ENCODE data around the gene GALNT3. TPM values are rescaled to one million over a fixed set of nuclear protein-coding genes. Genes with fewer than 3 reads are reported as not detected.

GALNT3 gene
- total and polyA plus RNA-seq, 2 of the 13 experiments (the other 11 are each of a cell fraction or from before 2014, with no cell fraction given), result 0.29 to 0.30 TPM

GRCh38 chr2:165725421-165725820 is 68.6 kb downstream of the GALNT3 start (continued):
- TF ChIP-seq ZNF775 (CRISPR knock-in tag; IDR thresholded peaks at IDR 0.05; ENCODE audit: borderline replicate concordance) (no peak), ZNF850 (CRISPR knock-in tag; conservative IDR thresholded peaks at IDR 0.05) (no peak)

DNA sequence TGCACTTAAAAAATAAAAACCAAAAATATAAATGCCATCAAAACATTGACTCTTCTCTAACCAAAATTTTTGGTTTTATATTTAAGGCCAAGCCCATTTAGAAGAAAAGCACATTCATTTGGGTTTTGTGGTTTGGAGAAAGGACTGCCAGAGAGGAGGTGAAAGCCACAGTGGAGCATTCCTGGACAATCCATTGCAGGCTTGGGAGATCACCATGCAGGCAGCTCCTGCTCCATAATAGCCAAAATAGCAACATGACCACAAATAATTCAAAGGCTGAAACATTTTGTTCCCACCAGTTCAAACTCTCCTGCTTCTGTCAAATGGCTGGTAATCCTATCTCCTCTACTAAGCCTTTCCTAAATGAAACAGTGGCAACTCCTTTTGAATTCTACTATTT is 73.5 kb downstream of the GALNT3 start:
- Histone ChIP-seq H3K9ac (ENCODE audit: insufficient read depth, low read depth, low read length) (no peak overlapping the region), H3K27me3 (ENCODE audit: control insufficient read depth in 1 of 2, insufficient read depth in 2 of 2, low read length in 2 of 2) (peaks cover 0 to 18% of the 10 kb centered on the region in 2 experiments; a peak in 3 of 5 replicates), H3K4me1 (ENCODE audit: insufficient read depth, low read length) (no peaks in the 10 kb centered on the region), H2AFZ (ENCODE audit: low read length) (no peak overlapping the region), H3K27ac (ENCODE audit: extremely low read length, insufficient read depth, low read length) (no peak overlapping the region), H3K79me2 (ENCODE audit: insufficient read depth, low read length) (no peaks in the 10 kb centered on the region), H3K4me2 (ENCODE audit: low read depth, low read length) (no peak overlapping the region), H4K20me1 (ENCODE audit: insufficient read depth, low read length) (no peaks in the 10 kb centered on the region), H3K9me3 (ENCODE audit: low read length) (no peaks in the 10 kb centered on the region), H3K4me3 (replicated peaks in 1 of 3; ENCODE audit: insufficient read depth in 1 of 3, low read depth in 2 of 3, low read length in 3 of 3) (no peak overlapping the region), H3K36me3 (replicated peaks in 1 of 2; ENCODE audit: control insufficient read depth in 1 of 2, insufficient read depth in 2 of 2, low read length in 2 of 2) (no peaks in the 10 kb centered on the region)
- ATAC-seq, result no peak
- DNase-seq (ENCODE audit: low spot score), result no peak
- ChIA-PET CTCF (ENCODE audit: low intra/inter-chr PET ratio, low total read pairs) (no interaction called here), POLR2A (no interaction called here)
- in situ Hi-C loops (cut with HindIII; ENCODE audit: extremely low pct_ligation_motif_present, low pct_unique_long_range_greater_than_20kb), result no loop called here
- no TSS peak for BruUV-seq (replicated peaks)
- intact Hi-C loops (cut with micrococcal nuclease; ENCODE audit: unreplicated experiment), result no loop called here
- no peak for FAIRE-seq
- TF ChIP-seq IRF9 (CRISPR knock-in tag; IDR thresholded peaks at IDR 0.05; ENCODE audit: borderline replicate concordance), result no peak
- no peak for TF ChIP-seq SMARCE1 (IDR thresholded peaks at IDR 0.05; ENCODE audit: borderline replicate concordance)
- TF ChIP-seq, protein P1, sequence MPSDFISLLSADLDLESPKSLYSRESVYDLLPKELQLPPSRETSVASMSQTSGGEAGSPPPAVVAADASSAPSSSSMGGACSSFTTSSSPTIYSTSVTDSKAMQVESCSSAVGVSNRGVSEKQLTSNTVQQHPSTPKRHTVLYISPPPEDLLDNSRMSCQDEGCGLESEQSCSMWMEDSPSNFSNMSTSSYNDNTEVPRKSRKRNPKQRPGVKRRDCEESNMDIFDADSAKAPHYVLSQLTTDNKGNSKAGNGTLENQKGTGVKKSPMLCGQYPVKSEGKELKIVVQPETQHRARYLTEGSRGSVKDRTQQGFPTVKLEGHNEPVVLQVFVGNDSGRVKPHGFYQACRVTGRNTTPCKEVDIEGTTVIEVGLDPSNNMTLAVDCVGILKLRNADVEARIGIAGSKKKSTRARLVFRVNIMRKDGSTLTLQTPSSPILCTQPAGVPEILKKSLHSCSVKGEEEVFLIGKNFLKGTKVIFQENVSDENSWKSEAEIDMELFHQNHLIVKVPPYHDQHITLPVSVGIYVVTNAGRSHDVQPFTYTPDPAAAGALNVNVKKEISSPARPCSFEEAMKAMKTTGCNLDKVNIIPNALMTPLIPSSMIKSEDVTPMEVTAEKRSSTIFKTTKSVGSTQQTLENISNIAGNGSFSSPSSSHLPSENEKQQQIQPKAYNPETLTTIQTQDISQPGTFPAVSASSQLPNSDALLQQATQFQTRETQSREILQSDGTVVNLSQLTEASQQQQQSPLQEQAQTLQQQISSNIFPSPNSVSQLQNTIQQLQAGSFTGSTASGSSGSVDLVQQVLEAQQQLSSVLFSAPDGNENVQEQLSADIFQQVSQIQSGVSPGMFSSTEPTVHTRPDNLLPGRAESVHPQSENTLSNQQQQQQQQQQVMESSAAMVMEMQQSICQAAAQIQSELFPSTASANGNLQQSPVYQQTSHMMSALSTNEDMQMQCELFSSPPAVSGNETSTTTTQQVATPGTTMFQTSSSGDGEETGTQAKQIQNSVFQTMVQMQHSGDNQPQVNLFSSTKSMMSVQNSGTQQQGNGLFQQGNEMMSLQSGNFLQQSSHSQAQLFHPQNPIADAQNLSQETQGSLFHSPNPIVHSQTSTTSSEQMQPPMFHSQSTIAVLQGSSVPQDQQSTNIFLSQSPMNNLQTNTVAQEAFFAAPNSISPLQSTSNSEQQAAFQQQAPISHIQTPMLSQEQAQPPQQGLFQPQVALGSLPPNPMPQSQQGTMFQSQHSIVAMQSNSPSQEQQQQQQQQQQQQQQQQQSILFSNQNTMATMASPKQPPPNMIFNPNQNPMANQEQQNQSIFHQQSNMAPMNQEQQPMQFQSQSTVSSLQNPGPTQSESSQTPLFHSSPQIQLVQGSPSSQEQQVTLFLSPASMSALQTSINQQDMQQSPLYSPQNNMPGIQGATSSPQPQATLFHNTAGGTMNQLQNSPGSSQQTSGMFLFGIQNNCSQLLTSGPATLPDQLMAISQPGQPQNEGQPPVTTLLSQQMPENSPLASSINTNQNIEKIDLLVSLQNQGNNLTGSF (CRISPR knock-in tag; IDR thresholded peaks at IDR 0.05), result no peak
- no peak for TF ChIP-seq ZNF256 (CRISPR knock-in tag; conservative IDR thresholded peaks at IDR 0.05)
- TF ChIP-seq ZNF367 (CRISPR knock-in tag; IDR thresholded peaks at IDR 0.05; ENCODE audit: borderline replicate concordance), result no peak
- TF ChIP-seq TAF1 (CRISPR knock-in tag; IDR thresholded peaks at IDR 0.05), result no peak
- TF ChIP-seq NFE2L1 (CRISPR knock-in tag; IDR thresholded peaks at IDR 0.05; ENCODE audit: borderline replicate concordance), result no peak
- TF ChIP-seq, protein P2, sequence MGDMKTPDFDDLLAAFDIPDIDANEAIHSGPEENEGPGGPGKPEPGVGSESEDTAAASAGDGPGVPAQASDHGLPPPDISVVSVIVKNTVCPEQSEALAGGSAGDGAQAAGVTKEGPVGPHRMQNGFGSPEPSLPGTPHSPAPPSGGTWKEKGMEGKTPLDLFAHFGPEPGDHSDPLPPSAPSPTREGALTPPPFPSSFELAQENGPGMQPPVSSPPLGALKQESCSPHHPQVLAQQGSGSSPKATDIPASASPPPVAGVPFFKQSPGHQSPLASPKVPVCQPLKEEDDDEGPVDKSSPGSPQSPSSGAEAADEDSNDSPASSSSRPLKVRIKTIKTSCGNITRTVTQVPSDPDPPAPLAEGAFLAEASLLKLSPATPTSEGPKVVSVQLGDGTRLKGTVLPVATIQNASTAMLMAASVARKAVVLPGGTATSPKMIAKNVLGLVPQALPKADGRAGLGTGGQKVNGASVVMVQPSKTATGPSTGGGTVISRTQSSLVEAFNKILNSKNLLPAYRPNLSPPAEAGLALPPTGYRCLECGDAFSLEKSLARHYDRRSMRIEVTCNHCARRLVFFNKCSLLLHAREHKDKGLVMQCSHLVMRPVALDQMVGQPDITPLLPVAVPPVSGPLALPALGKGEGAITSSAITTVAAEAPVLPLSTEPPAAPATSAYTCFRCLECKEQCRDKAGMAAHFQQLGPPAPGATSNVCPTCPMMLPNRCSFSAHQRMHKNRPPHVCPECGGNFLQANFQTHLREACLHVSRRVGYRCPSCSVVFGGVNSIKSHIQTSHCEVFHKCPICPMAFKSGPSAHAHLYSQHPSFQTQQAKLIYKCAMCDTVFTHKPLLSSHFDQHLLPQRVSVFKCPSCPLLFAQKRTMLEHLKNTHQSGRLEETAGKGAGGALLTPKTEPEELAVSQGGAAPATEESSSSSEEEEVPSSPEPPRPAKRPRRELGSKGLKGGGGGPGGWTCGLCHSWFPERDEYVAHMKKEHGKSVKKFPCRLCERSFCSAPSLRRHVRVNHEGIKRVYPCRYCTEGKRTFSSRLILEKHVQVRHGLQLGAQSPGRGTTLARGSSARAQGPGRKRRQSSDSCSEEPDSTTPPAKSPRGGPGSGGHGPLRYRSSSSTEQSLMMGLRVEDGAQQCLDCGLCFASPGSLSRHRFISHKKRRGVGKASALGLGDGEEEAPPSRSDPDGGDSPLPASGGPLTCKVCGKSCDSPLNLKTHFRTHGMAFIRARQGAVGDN (CRISPR knock-in tag; IDR thresholded peaks at IDR 0.05), result no peak
- no peak for TF ChIP-seq DBP (CRISPR knock-in tag; IDR thresholded peaks at IDR 0.05; ENCODE audit: not compliant biosample characterization)

Measured in HepG2 (cell line).